AG09309 (cell line): ENCODE results near the gene GALNT9.

ENCODE experiments used
- DNase-seq: peaks from one replicate; pipeline ENCODE4 v3.0.0-alpha.2; 2010; ENCODE audit warnings: low read depth
- H3K4me3 ChIP-seq: 2 replicates; pipeline ENCODE4 v1.5.1; 2011; ENCODE audit warnings: mild to moderate bottlenecking, low read depth, low read length, moderate library complexity; ENCODE audit not compliant: control insufficient read depth
- CTCF ChIP-seq: IDR thresholded peaks from 2 replicates; pipeline ENCODE4 v1.5.1; 2011; ENCODE audit warnings: mild to moderate bottlenecking, low read depth, low read length, inconsistent platforms; ENCODE audit not compliant: insufficient read depth, control insufficient read depth; ENCODE audit errors: missing control alignments

GALNT9 gene

GRCh38 chr12:132238884-132239283, 90.5 kb downstream of the GALNT9 start:
- TF ChIP-seq CTCF: no peak
- H3K4me3 ChIP-seq: no peak overlapping the region

GRCh38 chr12:132238488-132238854, 90.9 kb downstream of the GALNT9 start:
- TF ChIP-seq CTCF: no peak
- no peak overlapping the region for H3K4me3 ChIP-seq
- no peak for DNase-seq

More at GRCh38 chr12:132238884-132239283, 90.5 kb downstream of the GALNT9 start:
- no peak for DNase-seq

DNA sequence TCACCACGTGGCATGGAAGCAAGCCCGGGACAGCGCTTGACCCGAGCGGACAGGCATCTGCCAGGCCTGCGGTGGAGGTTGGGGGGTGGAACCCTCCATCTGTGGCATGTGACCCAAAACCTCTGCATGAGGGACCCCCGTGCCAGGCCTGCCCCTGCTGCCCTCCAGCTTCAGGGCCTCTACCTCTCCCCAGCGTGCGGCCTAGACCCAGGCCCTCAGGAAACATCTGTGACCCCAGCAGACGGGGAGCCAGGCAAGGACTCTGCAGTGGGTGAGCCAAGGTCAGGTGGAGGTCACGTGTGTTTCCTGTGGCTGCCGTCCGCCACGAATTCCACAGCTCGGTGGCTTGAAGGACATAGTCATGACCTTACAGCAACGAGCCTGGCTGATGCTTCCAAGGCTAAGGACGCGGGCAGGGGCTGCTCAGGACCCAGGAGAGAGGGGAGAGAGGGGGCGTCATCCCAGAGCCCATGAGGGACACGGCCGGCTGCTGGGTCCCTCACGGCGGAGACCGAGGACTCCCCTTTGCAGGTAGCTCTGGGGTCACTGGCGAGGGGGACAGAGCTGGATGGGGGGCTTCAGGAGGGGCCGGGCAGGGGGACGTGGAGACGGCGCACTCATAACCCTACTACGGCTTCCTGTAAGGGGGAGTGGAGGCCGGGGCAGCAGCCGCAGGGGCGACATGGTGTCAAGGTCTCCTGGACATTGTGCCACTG, 91.5 kb downstream of the GALNT9 start:
- TF ChIP-seq CTCF: no peak
- no peak overlapping the region for H3K4me3 ChIP-seq
- no peak for DNase-seq

- no peak for TF ChIP-seq CTCF
- DNase-seq: no peak
- H3K4me3 ChIP-seq: no peak overlapping the region
Observed at GRCh38 chr12:132236930-132237771, 92.2 kb downstream of the GALNT9 start.

GRCh38 chr12:132236129-132236929, 93.1 kb downstream of the GALNT9 start:
- H3K4me3 ChIP-seq: no peak overlapping the region
- TF ChIP-seq CTCF: no peak
- no peak for DNase-seq

DNA sequence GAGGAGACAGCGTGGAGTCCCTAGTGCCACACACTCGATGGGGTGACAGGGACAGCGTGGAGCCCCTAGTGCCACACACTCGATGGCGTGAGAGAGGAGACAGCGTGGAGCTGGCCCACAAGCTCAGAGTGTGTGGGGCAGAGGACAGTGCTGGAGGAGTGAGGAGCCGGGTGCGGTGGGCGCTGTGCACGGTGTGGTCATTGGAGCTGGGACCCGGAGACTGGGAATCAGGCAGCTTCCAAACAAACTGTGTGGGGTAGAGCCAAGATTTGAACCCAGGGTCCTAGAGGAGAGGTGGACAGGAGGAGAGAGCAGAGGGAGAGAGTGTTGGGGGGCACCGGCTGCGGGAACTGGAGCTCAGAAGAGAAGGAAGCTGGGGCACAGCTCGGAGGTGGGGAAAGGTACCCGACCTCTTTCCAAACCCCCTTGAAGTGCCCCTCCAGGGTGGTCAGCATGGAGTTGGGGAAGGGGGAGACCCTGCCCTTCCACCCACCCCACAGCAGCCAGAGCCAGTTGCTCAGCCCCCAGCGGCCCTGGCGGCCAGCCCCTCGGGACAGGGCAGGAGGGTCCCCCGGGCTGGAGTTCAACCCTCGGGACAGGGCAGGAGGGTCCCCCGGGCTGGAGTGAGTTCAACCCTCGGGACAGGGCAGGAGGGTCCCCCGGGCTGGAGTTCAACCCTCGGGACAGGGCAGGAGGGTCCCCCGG, 94.1 kb downstream of the GALNT9 start:
- DNase-seq: no peak
- no peak for TF ChIP-seq CTCF
- no peak overlapping the region for H3K4me3 ChIP-seq
